Measurements from ENCODE around the gene AHCY.

The AHCY gene

GRCh38 chr20:34240693-34241615 is 62.2 kb downstream of the AHCY start, which contains the start of gene ASIP:
TSS of gene ASIP (plus strand) at chr20:34241423. CDS start at chr20:34260375, 18,952 bp downstream.
- TF ChIP-seq CTCF (IDR thresholded peaks at IDR 0.05; ENCODE audit: extremely low read depth, missing control alignments), result no peak
- DNase-seq (ENCODE audit: low spot score), result no peak

- no peak for TF ChIP-seq CTCF (IDR thresholded peaks at IDR 0.05; ENCODE audit: extremely low read depth, missing control alignments)
- DNase-seq (ENCODE audit: low spot score), result no peak
These were observed 63.0 kb downstream of the AHCY start for GRCh38 chr20:34240121-34240520.

- TF ChIP-seq CTCF (IDR thresholded peaks at IDR 0.05; ENCODE audit: extremely low read depth, missing control alignments), result no peak
These were observed 65.2 kb downstream of the AHCY start for GRCh38 chr20:34237942-34238341.

GRCh38 chr20:34235875-34236274 is 67.3 kb downstream of the AHCY start:
- no peak for DNase-seq (ENCODE audit: low spot score)
- no peak for TF ChIP-seq CTCF (IDR thresholded peaks at IDR 0.05; ENCODE audit: extremely low read depth, missing control alignments)

More at GRCh38 chr20:34237942-34238341, 65.2 kb downstream of the AHCY start:
- no peak for DNase-seq (ENCODE audit: low spot score)

GRCh38 chr20:34233687-34234086 is 69.5 kb downstream of the AHCY start:
- no peak for DNase-seq (ENCODE audit: low spot score)
- no peak for TF ChIP-seq CTCF (IDR thresholded peaks at IDR 0.05; ENCODE audit: extremely low read depth, missing control alignments)

GRCh38 chr20:34232494-34233087 is 70.6 kb downstream of the AHCY start:
- TF ChIP-seq CTCF (IDR thresholded peaks at IDR 0.05; ENCODE audit: extremely low read depth, missing control alignments), result no peak
- DNase-seq (ENCODE audit: low spot score), result no peak

- no peak for DNase-seq (ENCODE audit: low spot score)
- no peak for TF ChIP-seq CTCF (IDR thresholded peaks at IDR 0.05; ENCODE audit: extremely low read depth, missing control alignments)
These were observed 71.5 kb downstream of the AHCY start for GRCh38 chr20:34231634-34232033.

Measured in GM20000 (cell line).